OCI-LY1 (cell line): Measurements from ENCODE around the gene CCDC97.

ENCODE experiments used
- H2AFZ ChIP-seq: fragments of 200-600 bp; sonication (generic), shearing (Covaris generic); 2 replicates; pipeline ENCODE4 v1.6.0; 2014; ENCODE audit warnings: antibody characterized with exemption, mild to moderate bottlenecking, low read length
- H3F3A ChIP-seq: fragments of 200-600 bp; sonication (generic), shearing (Covaris generic); 2 replicates; pipeline ENCODE4 v1.6.0; 2014; ENCODE audit warnings: mild to moderate bottlenecking, antibody characterized with exemption, low read length, moderate library complexity; ENCODE audit not compliant: insufficient read depth
- H3K27ac ChIP-seq: fragments of 200-600 bp; sonication (generic); 2 replicates; pipeline ENCODE4 v1.5.1; 2014; ENCODE audit warnings: low read length, mixed run types, mild to moderate bottlenecking, low read depth; ENCODE audit not compliant: poor library complexity, severe bottlenecking
- H3K27me3 ChIP-seq: fragments of 200-600 bp; sonication (generic); 2 replicates; pipeline ENCODE4 v1.6.0; 2014; ENCODE audit warnings: antibody characterized with exemption, mild to moderate bottlenecking, low read length, moderate library complexity; ENCODE audit not compliant: insufficient read depth
- H3K36me3 ChIP-seq: fragments of 200-600 bp; sonication (generic); 2 replicates; pipeline ENCODE4 v1.6.1; 2014; ENCODE audit warnings: mild to moderate bottlenecking, antibody characterized with exemption, low read length, moderate library complexity, mixed read lengths; ENCODE audit not compliant: insufficient read depth
- H3K4me1 ChIP-seq: fragments of 200-600 bp; sonication (generic); 2 replicates; pipeline ENCODE4 v1.5.1; 2014; ENCODE audit warnings: mild to moderate bottlenecking, low read length, moderate library complexity; ENCODE audit not compliant: insufficient read depth, severe bottlenecking
- H3K4me2 ChIP-seq: fragments of 200-600 bp; sonication (generic), shearing (Covaris generic); 2 replicates; pipeline ENCODE4 v1.6.1; 2014; ENCODE audit warnings: low read length
- H3K4me3 ChIP-seq: fragments of 200-600 bp; sonication (generic); 2 replicates; pipeline ENCODE4 v1.5.1; 2014; ENCODE audit warnings: low read length, low read depth, mild to moderate bottlenecking, mixed read lengths; ENCODE audit not compliant: poor library complexity, severe bottlenecking
- H3K79me2 ChIP-seq: fragments of 200-600 bp; shearing (Covaris generic); 2 replicates; pipeline ENCODE4 v1.6.1; 2016; ENCODE audit warnings: mixed run types, low read length, mixed read lengths; ENCODE audit not compliant: insufficient read depth
- H3K9ac ChIP-seq: fragments of 200-600 bp; sonication (generic), shearing (Covaris generic); 2 replicates; pipeline ENCODE4 v1.6.1; 2014; ENCODE audit warnings: mild to moderate bottlenecking, low read length, mixed read lengths
- H3K9me2 ChIP-seq: fragments of 200-600 bp; sonication (generic), shearing (Covaris generic); 2 replicates; pipeline ENCODE4 v1.6.1; 2014; ENCODE audit warnings: low read depth, mild to moderate bottlenecking, low read length, mixed read lengths
- H3K9me3 ChIP-seq: fragments of 200-600 bp; shearing (Covaris generic); 2 replicates; pipeline ENCODE4 v1.6.1; 2014; ENCODE audit warnings: low read length, mixed read lengths
- H4K20me1 ChIP-seq: fragments of 200-600 bp; sonication (generic), shearing (Covaris generic); 2 replicates; pipeline ENCODE4 v1.6.0; 2016; ENCODE audit warnings: mild to moderate bottlenecking, low read length; ENCODE audit not compliant: insufficient read depth
- EZH2 ChIP-seq: fragments of 200-600 bp; sonication (generic), shearing (Covaris generic); IDR thresholded peaks from 2 replicates; pipeline ENCODE4 v1.8.0; 2017; ENCODE audit warnings: borderline replicate concordance, mixed run types, mild to moderate bottlenecking, antibody characterized with exemption, low read length, moderate library complexity, mixed read lengths
- TF ChIP-seq, protein P1 (sequence below): fragments of 200-600 bp; sonication (generic), shearing (Covaris generic); IDR thresholded peaks from 2 replicates; pipeline ENCODE4 v1.5.1; 2017; ENCODE audit warnings: mild to moderate bottlenecking, antibody characterized with exemption, low read length, moderate library complexity, mixed read lengths

Gene CCDC97

DNA sequence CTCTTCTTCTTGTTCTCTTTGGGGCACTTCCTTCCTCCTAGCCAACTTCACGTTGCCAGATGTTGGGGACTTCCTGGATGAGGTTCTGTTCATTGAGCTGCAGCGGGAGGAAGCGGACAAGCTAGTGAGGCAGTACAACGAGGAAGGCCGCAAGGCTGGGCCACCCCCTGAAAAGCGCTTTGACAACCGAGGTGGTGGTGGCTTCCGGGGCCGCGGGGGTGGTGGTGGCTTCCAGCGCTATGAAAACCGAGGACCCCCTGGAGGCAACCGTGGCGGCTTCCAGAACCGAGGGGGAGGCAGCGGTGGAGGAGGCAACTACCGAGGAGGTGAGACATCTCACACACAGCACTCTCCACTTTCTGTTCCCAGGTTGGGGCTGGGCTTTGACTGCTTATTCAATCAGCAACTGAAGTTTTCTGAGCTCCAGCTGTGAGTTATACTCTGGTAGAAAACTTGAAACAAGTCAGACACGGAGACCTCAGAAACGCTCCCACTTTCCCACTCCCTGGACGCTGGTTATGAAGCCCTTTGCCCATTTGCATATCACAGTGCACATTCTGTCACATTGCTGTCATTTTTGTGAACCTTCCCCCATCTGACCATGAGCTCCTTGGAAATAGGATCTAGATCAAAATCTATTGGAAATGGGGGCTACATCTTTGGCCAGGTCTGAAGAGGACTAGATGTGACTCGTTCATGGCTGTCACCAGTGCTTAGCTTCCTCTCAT, 7.2 kb upstream of the CCDC97 start:
- no peak overlapping the region for H3K4me3 ChIP-seq
- H4K20me1 ChIP-seq: no peaks in the 10 kb centered on the region
- H3K27me3 ChIP-seq: no peaks in the 10 kb centered on the region
- H3K9me3 ChIP-seq: no peaks in the 10 kb centered on the region
- H3K36me3 ChIP-seq: peaks cover 100% of the 10 kb centered on the region
- no peak overlapping the region for H2AFZ ChIP-seq
- H3K4me1 ChIP-seq: peaks cover 26% of the 10 kb centered on the region
- H3K79me2 ChIP-seq: no peaks in the 10 kb centered on the region
- no peak for TF ChIP-seq EZH2
- TF ChIP-seq, protein P1, sequence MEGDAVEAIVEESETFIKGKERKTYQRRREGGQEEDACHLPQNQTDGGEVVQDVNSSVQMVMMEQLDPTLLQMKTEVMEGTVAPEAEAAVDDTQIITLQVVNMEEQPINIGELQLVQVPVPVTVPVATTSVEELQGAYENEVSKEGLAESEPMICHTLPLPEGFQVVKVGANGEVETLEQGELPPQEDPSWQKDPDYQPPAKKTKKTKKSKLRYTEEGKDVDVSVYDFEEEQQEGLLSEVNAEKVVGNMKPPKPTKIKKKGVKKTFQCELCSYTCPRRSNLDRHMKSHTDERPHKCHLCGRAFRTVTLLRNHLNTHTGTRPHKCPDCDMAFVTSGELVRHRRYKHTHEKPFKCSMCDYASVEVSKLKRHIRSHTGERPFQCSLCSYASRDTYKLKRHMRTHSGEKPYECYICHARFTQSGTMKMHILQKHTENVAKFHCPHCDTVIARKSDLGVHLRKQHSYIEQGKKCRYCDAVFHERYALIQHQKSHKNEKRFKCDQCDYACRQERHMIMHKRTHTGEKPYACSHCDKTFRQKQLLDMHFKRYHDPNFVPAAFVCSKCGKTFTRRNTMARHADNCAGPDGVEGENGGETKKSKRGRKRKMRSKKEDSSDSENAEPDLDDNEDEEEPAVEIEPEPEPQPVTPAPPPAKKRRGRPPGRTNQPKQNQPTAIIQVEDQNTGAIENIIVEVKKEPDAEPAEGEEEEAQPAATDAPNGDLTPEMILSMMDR: no peak
- no peaks in the 10 kb centered on the region for H3K9me2 ChIP-seq
- H3K27ac ChIP-seq: peak overlapping the region; percentile 49
- H3K9ac ChIP-seq: no peak overlapping the region
- H3F3A ChIP-seq: peaks cover 9% of the 10 kb centered on the region; the same call in 1 of the 2 replicates
- no peak overlapping the region for H3K4me2 ChIP-seq

DNA sequence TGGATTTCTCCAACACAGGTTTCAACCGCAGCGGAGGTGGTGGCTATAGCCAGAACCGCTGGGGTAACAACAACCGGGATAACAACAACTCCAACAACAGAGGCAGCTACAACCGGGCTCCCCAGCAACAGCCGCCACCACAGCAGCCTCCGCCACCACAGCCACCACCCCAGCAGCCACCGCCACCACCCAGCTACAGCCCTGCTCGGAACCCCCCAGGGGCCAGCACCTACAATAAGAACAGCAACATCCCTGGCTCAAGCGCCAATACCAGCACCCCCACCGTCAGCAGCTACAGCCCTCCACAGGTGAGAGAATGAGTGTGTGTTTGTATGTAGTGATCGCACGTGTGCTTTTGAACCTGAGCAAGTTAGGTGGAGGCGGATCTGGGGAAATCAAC, 6.0 kb upstream of the CCDC97 start:
- peaks cover 94% of the 10 kb centered on the region for H3K36me3 ChIP-seq

DNA sequence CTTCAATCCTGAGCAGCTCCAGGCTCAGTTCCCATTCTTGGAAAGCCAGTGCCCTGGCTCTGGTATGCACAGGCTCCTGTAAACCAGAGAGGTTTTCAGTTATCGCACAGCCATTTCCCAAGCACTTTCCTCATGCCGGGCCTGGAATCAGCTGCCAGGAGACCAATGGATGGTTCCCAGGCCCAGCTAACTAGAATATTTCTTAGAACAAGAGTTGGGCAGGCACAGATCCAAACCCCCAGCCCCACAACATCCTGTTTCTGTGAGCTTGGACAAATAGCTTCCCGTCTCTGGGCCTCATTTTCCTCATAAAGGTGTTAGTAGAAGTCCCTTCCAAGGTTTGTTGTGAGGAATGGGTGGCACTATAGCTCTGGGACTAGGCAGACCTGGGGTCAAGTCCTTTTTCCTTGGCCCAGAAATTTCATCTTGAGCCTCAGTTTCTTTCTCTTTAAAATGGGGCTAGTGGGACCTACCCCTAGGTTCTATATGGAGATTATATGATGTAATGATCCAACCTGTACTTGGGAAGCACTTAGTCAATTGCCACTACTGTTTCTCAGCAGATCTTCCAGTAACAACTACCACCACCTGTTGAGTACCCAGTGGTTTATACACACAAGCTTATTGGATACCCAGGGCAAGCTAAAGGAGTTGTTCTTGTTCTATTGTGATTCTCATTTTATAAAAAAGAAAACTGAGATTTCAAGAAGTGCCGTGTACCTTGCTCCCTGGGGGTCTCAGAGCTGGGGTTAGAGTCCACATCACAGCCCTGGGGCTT, 5.1 kb upstream of the CCDC97 start:
- Histone ChIP-seq H3K27ac (no peak overlapping the region), H3F3A (peaks cover 9% of the 10 kb centered on the region; the same call in 1 of the 2 replicates), H3K79me2 (no peaks in the 10 kb centered on the region), H3K27me3 (no peaks in the 10 kb centered on the region), H3K4me1 (peaks cover 24% of the 10 kb centered on the region), H3K4me2 (no peak overlapping the region), H2AFZ (no peak overlapping the region), H3K9me2 (no peaks in the 10 kb centered on the region), H3K9me3 (no peaks in the 10 kb centered on the region), H3K36me3 (peaks cover 84% of the 10 kb centered on the region), H3K9ac (no peak overlapping the region), H3K4me3 (no peak overlapping the region), H4K20me1 (no peaks in the 10 kb centered on the region)
- TF ChIP-seq EZH2: no peak

More for the DNA sequence above, 6.0 kb upstream of the CCDC97 start:
- H3F3A ChIP-seq: peaks cover 9% of the 10 kb centered on the region; the same call in 1 of the 2 replicates
- H3K9me3 ChIP-seq: no peaks in the 10 kb centered on the region
- no peaks in the 10 kb centered on the region for H3K79me2 ChIP-seq
- H3K4me3 ChIP-seq: no peak overlapping the region
- no peaks in the 10 kb centered on the region for H3K9me2 ChIP-seq
- no peak overlapping the region for H2AFZ ChIP-seq
- H3K9ac ChIP-seq: no peak overlapping the region
- TF ChIP-seq EZH2: no peak
- TF ChIP-seq, protein P1: no peak
- H3K4me2 ChIP-seq: no peak overlapping the region
- H4K20me1 ChIP-seq: no peaks in the 10 kb centered on the region
- no peak overlapping the region for H3K27ac ChIP-seq
- H3K4me1 ChIP-seq: peaks cover 25% of the 10 kb centered on the region
- H3K27me3 ChIP-seq: no peaks in the 10 kb centered on the region
